Measurements from ENCODE around the gene MTHFD2L.

The MTHFD2L gene

GRCh38 chr4:74111306-74111975 is 46.5 kb upstream of the MTHFD2L start:
- no peak overlapping the region for H3K4me3 ChIP-seq (ENCODE audit: control insufficient read depth, low read depth, low read length)
- no peak for TF ChIP-seq CTCF (IDR thresholded peaks at IDR 0.05; ENCODE audit: control insufficient read depth, insufficient read depth, low read depth, low read length, missing control alignments)
- DNase-seq (ENCODE audit: low read depth) = no peak

GRCh38 chr4:74111990-74112389 is 45.9 kb upstream of the MTHFD2L start:
- DNase-seq (ENCODE audit: low read depth) = no peak
- H3K4me3 ChIP-seq (ENCODE audit: control insufficient read depth, low read depth, low read length) = no peak overlapping the region
- no peak for TF ChIP-seq CTCF (IDR thresholded peaks at IDR 0.05; ENCODE audit: control insufficient read depth, insufficient read depth, low read depth, low read length, missing control alignments)

- no peak for DNase-seq (ENCODE audit: low read depth)
- no peak for TF ChIP-seq CTCF (IDR thresholded peaks at IDR 0.05; ENCODE audit: control insufficient read depth, insufficient read depth, low read depth, low read length, missing control alignments)
- H3K4me3 ChIP-seq (ENCODE audit: control insufficient read depth, low read depth, low read length) = no peak overlapping the region
These were observed 45.4 kb upstream of the MTHFD2L start for GRCh38 chr4:74112399-74113105.

- DNase-seq (ENCODE audit: low read depth) = peak; percentile 69
- H3K4me3 ChIP-seq (ENCODE audit: control insufficient read depth, low read depth, low read length) = no peak overlapping the region
- no peak for TF ChIP-seq CTCF (IDR thresholded peaks at IDR 0.05; ENCODE audit: control insufficient read depth, insufficient read depth, low read depth, low read length, missing control alignments)
These were observed 43.7 kb upstream of the MTHFD2L start for GRCh38 chr4:74114234-74114633.

- no peak overlapping the region for H3K4me3 ChIP-seq (ENCODE audit: control insufficient read depth, low read depth, low read length)
- TF ChIP-seq CTCF (IDR thresholded peaks at IDR 0.05; ENCODE audit: control insufficient read depth, insufficient read depth, low read depth, low read length, missing control alignments) = no peak
- peak; percentile 81 for DNase-seq (ENCODE audit: low read depth)
These were observed 40.8 kb upstream of the MTHFD2L start for GRCh38 chr4:74117024-74117534.

GRCh38 chr4:74118600-74119338 is 39.1 kb upstream of the MTHFD2L start:
- DNase-seq (ENCODE audit: low read depth) = no peak
- no peak for TF ChIP-seq CTCF (IDR thresholded peaks at IDR 0.05; ENCODE audit: control insufficient read depth, insufficient read depth, low read depth, low read length, missing control alignments)
- no peak overlapping the region for H3K4me3 ChIP-seq (ENCODE audit: control insufficient read depth, low read depth, low read length)

Data from AG09309 (cell line).